DMS79 (cell line): ENCODE measurements around the gene HOXA6.

ENCODE experiments used
- DNase-seq: peaks from one replicate; lab custom pipeline; 2025; lab: John Stamatoyannopoulos, UW

The HOXA6 gene

GRCh38 chr7:27137640-27138315 lies 9.8 kb downstream of the HOXA6 start:
- DNase-seq = no peak

- no peak for DNase-seq
Measured at GRCh38 chr7:27134392-27134791, 13.2 kb downstream of the HOXA6 start.

DNA sequence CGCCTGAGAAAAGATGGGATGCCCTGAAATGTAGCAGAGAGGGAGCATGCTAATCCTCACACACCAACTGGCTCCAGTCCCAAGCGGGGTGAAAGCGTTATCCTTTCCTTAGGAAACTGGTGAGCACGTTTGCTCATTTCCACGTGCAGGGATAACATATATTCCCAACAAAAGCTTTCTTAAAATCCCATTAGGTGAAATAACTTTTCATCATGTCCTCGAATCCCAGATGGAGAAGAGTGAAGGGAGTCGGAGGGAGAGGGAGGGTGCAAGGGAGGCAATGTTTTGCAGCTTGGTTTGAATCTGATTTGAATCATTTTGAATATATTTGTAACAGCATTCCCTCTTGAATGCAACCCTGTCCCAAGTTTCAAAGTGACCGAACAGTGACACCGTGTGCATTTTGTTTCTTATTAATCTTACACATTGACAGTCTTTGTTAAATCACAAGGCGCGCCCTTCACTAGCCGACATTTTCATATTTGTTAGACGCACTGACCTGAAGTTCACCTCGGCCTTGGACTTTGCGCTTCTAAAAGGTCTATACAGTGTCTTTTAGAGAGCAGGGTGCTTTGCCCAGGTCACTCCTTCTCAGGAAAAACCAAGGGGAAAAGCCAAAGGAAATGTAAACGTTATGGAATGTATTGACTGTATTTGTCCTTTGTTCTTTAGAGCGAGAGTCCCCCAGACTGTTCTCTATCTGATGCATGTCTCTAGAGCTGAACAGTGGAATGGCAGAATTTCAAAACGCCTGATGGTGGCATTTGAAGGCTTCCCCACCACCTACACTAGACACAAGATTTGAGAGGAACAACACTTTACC lies 14.0 kb downstream of the HOXA6 start:
- no peak for DNase-seq

- DNase-seq = no peak
Measured at GRCh38 chr7:27132978-27133377, 14.6 kb downstream of the HOXA6 start.

DNA sequence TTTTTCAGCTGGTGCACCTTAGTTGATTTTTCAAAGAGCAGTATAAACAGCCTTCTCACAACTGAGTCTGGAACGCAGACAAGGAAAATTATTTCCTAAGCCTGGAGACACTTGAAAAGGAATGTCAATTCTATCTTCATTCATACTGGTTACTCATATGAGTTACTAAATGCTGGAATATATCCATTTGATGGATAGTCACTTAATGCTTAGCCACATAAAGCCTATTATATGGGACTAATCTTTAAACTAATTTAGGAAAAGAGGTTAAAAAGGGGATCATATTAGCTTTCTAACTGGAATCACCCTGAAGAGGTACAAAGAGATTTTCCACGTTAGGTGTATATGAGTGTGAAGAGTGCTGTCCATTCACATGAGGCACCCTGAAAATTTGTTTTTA lies 15.4 kb downstream of the HOXA6 start:
- DNase-seq = no peak

GRCh38 chr7:27131390-27131819 lies 16.2 kb downstream of the HOXA6 start:
- no peak for DNase-seq

DNA sequence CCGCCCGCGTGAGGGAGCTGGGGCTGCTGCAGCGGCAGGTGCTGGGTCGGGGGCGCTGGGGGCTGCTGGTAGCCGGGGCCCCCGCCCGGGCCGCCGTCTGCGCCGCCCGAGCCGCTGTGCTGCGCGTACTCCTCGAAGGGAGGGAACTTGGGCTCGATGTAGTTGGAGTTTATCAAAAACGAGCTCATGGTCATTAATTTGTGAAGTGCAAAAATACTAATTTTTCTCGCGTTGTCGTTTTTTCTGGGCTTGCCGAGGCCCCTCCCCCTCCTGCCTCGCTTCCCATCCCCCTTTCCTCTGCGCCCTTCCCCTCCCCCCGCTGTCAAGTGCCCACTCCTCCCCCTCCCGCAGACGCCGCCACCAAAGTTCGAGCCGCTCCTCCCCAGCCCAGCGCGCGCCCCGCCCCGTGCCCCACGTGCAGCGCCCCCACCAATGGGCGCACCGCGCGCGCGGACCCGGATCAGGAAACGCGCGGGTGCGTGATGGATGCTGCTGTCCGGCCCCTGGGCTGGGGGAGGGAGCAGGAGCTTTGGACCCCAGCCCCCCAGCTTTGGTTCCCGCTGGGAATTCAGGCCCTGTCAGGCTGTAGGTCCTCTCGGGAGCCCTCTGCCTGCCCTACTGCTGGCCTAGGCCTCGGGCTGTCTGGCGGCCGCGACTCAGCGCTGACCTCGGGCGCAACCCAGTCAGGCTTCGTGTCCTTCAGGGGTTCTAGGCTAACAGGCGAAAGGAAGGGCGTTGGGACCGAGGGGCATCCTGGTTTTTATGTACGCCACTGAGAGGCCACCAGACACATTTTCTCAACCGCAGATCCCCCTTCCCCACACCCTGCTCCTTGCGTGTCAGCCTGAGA lies 16.8 kb downstream of the HOXA6 start, which contains the start of gene HOXA4:
Gene HOXA4 (minus strand): TSS at position 218 of the 850 bp plus-strand sequence. CDS start 24 bp downstream, at position 194.
- peak; percentile 28 for DNase-seq

DNA sequence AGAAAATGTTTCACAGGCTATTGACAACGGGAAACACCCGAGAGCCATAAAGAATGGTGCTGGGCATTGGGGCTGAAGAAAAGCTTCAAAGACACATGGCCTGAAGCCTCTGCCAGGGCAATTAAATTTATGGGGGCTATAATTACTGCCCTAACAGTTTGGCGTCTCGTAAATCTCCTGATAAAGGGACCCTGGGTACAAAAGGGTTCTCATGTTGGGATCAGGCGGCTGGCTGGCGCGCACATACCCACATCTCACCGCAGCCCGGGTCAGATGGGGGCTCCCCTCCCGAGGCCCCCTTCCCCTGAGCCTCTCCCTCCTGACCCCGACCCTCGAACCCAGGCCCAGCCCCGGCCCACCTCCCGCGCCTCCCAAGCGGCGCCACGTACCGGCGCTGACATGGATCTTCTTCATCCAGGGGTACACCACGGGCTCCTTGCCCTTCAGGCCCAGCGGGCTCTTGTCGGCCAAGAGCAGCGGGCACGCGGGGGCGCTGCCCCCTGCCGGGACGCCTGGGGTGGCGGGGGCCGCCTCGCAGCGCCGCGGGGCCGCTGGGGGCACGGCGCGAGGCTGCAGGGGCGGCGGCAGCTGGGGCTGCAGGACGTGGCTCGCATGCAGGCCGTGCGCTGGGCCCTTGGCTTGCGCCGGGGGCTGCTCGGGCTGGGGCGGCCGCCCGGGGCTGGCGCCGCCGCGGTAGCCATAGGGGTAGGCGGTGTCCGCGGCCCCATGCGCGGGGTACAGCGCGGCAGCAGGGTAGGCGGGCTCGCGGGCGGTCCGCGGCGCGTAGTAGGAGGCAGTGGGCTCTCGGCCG lies 17.6 kb downstream of the HOXA6 start:
- no peak for DNase-seq

GRCh38 chr7:27128776-27129728 lies 18.5 kb downstream of the HOXA6 start:
- no peak for DNase-seq

DNA sequence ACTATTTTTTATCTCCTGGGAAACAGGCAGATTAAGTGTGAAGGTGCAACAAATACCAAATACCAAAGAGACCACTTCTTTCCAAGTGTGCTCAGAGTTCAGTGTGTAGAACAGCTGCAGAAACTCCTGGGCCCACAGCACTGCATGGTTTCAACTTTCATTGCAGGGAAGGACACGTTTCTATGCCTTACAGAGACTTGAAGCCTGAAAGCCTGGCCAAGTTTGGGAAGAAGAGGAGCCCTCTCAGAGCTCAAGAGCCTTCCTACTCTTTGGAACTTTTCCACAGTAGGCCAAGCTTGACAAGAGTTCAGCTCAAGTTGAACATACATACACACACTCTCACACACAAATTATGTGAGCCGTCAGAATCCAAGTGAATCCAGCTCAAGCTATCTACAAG lies 19.5 kb downstream of the HOXA6 start:
- DNase-seq = peak; percentile 95

- no peak for DNase-seq
Measured at GRCh38 chr7:27126596-27127327, 20.8 kb downstream of the HOXA6 start.

GRCh38 chr7:27125986-27126394 lies 21.6 kb downstream of the HOXA6 start:
- peak; percentile 40 for DNase-seq

DNA sequence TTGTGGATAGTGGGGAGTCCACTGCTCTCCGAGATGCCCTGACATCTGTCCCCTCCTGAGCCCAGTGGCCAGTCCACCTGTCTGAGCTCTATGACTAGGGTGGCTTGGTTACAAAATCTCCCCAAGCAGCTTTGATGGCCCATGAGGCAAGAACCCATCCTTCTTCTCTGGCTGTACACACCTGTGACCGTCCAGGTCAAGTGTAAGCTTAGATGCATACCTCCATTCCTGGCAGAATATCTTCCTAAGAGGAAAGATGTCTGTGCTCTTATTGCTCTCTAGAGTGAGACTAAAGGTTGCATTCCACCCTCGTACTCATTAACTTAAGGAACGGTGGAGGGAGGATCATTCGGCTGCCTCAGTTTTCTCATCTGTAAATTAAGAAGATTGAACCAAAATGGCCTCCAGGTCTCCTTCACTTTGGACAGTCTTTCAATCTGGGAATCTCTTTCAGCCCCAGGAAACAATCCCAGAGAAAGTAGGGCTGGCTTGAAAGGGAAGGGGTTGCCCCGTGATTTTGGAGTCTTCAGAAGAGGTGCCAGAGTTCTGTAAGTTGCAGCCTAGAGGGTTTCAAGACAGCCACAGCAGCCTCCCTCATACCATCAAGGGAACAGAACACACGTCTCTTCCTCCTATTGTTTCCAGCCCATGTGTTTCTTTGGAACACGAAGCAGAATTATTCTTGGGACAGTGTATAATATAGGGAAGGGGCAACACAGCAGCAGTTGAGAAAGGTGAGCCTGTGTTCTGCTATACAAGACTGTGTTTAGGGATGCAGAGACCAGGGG lies 22.5 kb downstream of the HOXA6 start:
- no peak for DNase-seq

- no peak for DNase-seq
Measured at GRCh38 chr7:27124096-27124901, 23.3 kb downstream of the HOXA6 start.

GRCh38 chr7:27123477-27124053 lies 24.0 kb downstream of the HOXA6 start:
- DNase-seq = no peak

- DNase-seq = no peak
Measured at GRCh38 chr7:27123007-27123476, 24.5 kb downstream of the HOXA6 start.
